ENCODE data around the gene DCBLD2.

DNA sequence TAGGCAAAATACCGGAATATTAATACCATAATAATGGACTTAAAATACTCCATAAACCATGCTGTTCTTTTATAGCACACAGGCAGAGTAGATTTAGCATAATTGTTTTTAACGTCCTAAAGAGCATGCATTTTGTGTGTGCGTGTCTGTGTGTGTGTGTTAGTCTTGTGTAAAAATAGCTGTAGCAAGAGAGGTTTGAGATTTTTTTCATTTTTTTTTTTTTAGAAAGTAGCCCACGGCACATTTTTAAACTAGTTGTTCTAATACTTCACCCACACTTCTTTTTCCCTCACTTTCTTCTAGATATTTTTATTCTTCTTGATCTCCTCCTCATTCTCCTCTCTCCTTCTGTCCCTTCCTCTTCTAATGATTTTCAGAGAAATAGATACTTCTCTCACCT lies 145.9 kb downstream of the DCBLD2 start:
- TF ChIP-seq POLR2A (IDR thresholded peaks at IDR 0.05; ENCODE audit: low read length), result no peak
- no peak for TF ChIP-seq GATA1 (IDR thresholded peaks at IDR 0.05; ENCODE audit: low read depth, low read length)

All from erythroblast (primary cell).